ENCODE results near the gene COLEC11. TPM values are rescaled to one million over a fixed set of nuclear protein-coding genes. Genes with fewer than 3 reads are reported as not detected.

The COLEC11 gene
- total RNA-seq, 1 experiment from 2014 or later, result 0.39 TPM

DNA sequence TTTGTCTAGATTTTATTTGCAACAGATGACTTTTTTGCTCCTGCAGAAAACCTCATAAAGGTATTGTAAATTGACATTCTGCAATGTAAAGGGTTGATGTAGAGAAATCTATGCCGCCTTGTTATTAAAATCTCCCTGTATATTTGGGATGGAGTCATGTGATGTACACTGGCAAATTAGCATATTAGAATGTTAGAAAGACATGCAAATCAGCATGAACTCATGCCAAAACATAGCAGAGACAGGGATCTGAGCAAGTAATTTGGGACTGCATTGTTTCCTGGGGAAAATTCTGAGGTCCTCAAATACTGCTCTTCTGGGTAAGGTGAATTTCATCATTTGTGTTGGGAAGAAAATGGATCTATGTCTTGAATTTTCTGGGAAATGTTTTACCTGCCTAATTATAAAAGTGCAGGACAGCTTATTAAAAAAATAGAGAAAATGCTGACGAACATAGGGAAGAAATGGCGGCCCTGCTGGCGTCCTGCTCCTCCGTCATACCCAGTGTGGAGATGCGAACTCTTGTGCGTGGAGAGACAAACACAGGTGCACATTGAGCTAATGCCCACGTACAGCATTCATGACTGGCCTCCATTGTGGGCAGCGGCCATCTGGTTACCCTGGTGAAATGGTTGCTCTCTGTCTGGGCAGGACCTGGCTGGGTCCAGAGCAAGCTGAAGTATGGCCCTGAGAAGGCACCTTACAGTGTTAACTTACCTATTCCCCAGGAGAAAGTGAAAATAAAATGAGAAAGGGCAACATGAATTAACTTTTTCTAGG lies 79.3 kb downstream of the COLEC11 start:
- Mint-ChIP-seq H3K4me1 (no peaks in the 10 kb centered on the region), H3K27me3 (ENCODE audit: low read depth) (peaks cover 12% of the 10 kb centered on the region), H3K27ac (no peak overlapping the region), H3K36me3 (ENCODE audit: insufficient read depth in 1 of 3, low read depth in 3 of 3) (no peaks in the 10 kb centered on the region), H3K9me3 (no peaks in the 10 kb centered on the region; a peak in 1 of 5 replicates), H3K4me3 (no peak overlapping the region)
- TF ChIP-seq, protein P1, sequence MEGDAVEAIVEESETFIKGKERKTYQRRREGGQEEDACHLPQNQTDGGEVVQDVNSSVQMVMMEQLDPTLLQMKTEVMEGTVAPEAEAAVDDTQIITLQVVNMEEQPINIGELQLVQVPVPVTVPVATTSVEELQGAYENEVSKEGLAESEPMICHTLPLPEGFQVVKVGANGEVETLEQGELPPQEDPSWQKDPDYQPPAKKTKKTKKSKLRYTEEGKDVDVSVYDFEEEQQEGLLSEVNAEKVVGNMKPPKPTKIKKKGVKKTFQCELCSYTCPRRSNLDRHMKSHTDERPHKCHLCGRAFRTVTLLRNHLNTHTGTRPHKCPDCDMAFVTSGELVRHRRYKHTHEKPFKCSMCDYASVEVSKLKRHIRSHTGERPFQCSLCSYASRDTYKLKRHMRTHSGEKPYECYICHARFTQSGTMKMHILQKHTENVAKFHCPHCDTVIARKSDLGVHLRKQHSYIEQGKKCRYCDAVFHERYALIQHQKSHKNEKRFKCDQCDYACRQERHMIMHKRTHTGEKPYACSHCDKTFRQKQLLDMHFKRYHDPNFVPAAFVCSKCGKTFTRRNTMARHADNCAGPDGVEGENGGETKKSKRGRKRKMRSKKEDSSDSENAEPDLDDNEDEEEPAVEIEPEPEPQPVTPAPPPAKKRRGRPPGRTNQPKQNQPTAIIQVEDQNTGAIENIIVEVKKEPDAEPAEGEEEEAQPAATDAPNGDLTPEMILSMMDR (conservative IDR thresholded peaks at IDR 0.05), result no peak
- no peak overlapping the region for H4K5ac ChIP-seq (ENCODE audit: insufficient read length, low read depth, low read length)
- H3K79me2 ChIP-seq (ENCODE audit: insufficient read depth, low read length), result no peaks in the 10 kb centered on the region
- DNase-seq, result no peak
- no peak overlapping the region for H3K23ac ChIP-seq (ENCODE audit: insufficient read length, low read depth, low read length)
- H3K23me2 ChIP-seq (ENCODE audit: insufficient read length, low read depth, low read length, poor library complexity, severe bottlenecking), result peaks cover 2% of the 10 kb centered on the region
- no peaks in the 10 kb centered on the region for H3K79me1 ChIP-seq (ENCODE audit: insufficient read depth, low read depth, low read length, poor library complexity, severe bottlenecking)
- H2BK20ac ChIP-seq (ENCODE audit: low read depth, low read length, poor library complexity, severe bottlenecking), result no peak overlapping the region
- WGBS (ENCODE audit: extremely low coverage, insufficient read length, low lambda C conversion rate), result no CpG with 5 or more reads among the region's 9 CpGs
- H2BK12ac ChIP-seq (ENCODE audit: insufficient read length, low read depth, low read length), result no peak overlapping the region
- no peak overlapping the region for H3K4me2 ChIP-seq (ENCODE audit: insufficient read depth, insufficient read length, low read length)
- no peak overlapping the region for H3K9ac ChIP-seq (ENCODE audit: extremely low read depth, insufficient read length, low read length)
- no peak overlapping the region for H4K91ac ChIP-seq (ENCODE audit: insufficient read length, low read depth, low read length)
- H3K27me3 ChIP-seq (ENCODE audit: insufficient read depth, low read length), result no peaks in the 10 kb centered on the region
- no peak overlapping the region for H3K18ac ChIP-seq (ENCODE audit: insufficient read length, low read depth, low read length)
- H2BK15ac ChIP-seq (ENCODE audit: low read depth, low read length), result no peak overlapping the region
- H2BK5ac ChIP-seq (ENCODE audit: insufficient read length, low read length), result no peak overlapping the region
- no peak overlapping the region for H4K8ac ChIP-seq (replicated peaks; ENCODE audit: insufficient read length, low read depth, low read length)
- H2BK120ac ChIP-seq (ENCODE audit: low read depth, low read length, poor library complexity, severe bottlenecking), result no peak overlapping the region
- H3K4me1 ChIP-seq (ENCODE audit: insufficient read depth, low read length), result no peaks in the 10 kb centered on the region
- no peak overlapping the region for H2AK5ac ChIP-seq (ENCODE audit: insufficient read length, low read length)
- no peak overlapping the region for H3T11ph ChIP-seq (ENCODE audit: low read length)
- no peak overlapping the region; the same call in 1 of the 2 replicates for H3K14ac ChIP-seq (ENCODE audit: insufficient read depth, low read length)
- no peak overlapping the region for H3K56ac ChIP-seq (ENCODE audit: insufficient read length, low read depth, low read length)
- H4K20me1 ChIP-seq (ENCODE audit: control insufficient read depth, insufficient read depth, insufficient read length), result no peaks in the 10 kb centered on the region
- H3K4ac ChIP-seq (ENCODE audit: low read depth, low read length), result no peak overlapping the region
- no peak overlapping the region for H3K27ac ChIP-seq (ENCODE audit: insufficient read length, low read depth, low read length)
- no peaks in the 10 kb centered on the region for H3K9me3 ChIP-seq (ENCODE audit: control insufficient read depth, low read depth, low read length)
- H2AFZ ChIP-seq (ENCODE audit: low read length), result no peak overlapping the region

All from H9 (cell line).